Endothelial cell of umbilical vein (primary cell): Measurements from ENCODE around the gene VEPH1. TPM values are rescaled to one million over a fixed set of nuclear protein-coding genes. Genes with fewer than 3 reads are reported as not detected.

Source experiments
- BruUV-seq: library from RNA; stranded (reverse); fragments of 400-500 nt; replicated peaks from 2 replicates; lab custom pipeline; 2021; lab: Mats Ljungman, UMichigan
- CTCF ChIA-PET: fragments of 300-600, 350-600 bp; sonication (Branson Sonifier 250); formaldehyde crosslinking; loops from one replicate; lab custom pipeline; 2021; ENCODE audit warnings: antibody characterized with exemption, inconsistent platforms; lab: Charles Lee
- POLR2A ChIA-PET: fragments of 300-600, 350-600 bp; sonication (Branson Sonifier 250); formaldehyde crosslinking; loops from one replicate; lab custom pipeline; 2021; ENCODE audit warnings: antibody characterized with exemption, inconsistent platforms; lab: Charles Lee
- DNase-seq: peaks from one replicate; pipeline ENCODE4 v3.0.0-alpha.2; 2011; ENCODE audit warnings: low read depth, low spot score
- FAIRE-seq: peaks from 2 replicates; lab custom pipeline; 2011; peaks lifted over from hg19 to GRCh38; lab: Jason Lieb, UNC
- H2AFZ ChIP-seq: 2 replicates; pipeline ENCODE4 v1.6.0; 2012; ENCODE audit warnings: low read depth, low read length, control low read depth, inconsistent platforms
- H3K27ac ChIP-seq: 2 replicates; pipeline ENCODE4 v1.5.1; 2011; ENCODE audit warnings: low read depth, mild to moderate bottlenecking, control low read depth, low read length, moderate library complexity; ENCODE audit not compliant: insufficient read depth
- H3K27me3 ChIP-seq, 2 experiments: 2 replicates each; pipeline versions ENCODE4 v1.6.0 to v1.6.1; 2011; ENCODE audit warnings: low read length in 2 of 2, mixed read lengths in 1 of 2; ENCODE audit not compliant: control insufficient read depth in 2 of 2, insufficient read depth in 2 of 2
- H3K36me3 ChIP-seq, 2 experiments: 2 replicates in 1 of 2; 3 replicates in 1 of 2; pipeline ENCODE4 v1.5.1; 2011; ENCODE audit warnings: low read length in 2 of 2, mild to moderate bottlenecking in 1 of 2, moderate library complexity in 1 of 2; ENCODE audit not compliant: control insufficient read depth in 2 of 2, insufficient read depth in 2 of 2; ENCODE audit errors: extremely low read depth in 1 of 2
- H3K4me1 ChIP-seq: 3 replicates; pipeline ENCODE4 v1.5.1; 2011; ENCODE audit warnings: mild to moderate bottlenecking, low read length; ENCODE audit not compliant: control insufficient read depth, insufficient read depth; ENCODE audit errors: extremely low read depth
- H3K4me2 ChIP-seq: 2 replicates; pipeline ENCODE4 v1.6.1; 2011; ENCODE audit warnings: low read length, control low read depth, mixed read lengths; ENCODE audit not compliant: insufficient read depth
- H3K4me3 ChIP-seq, 3 experiments: fragments of 200-600 bp in 1 of 3; sonication (generic), shearing (Covaris generic) in 1 of 3; replicated peaks in 1 of 3; 2 replicates each; pipeline ENCODE4 v1.5.1; 2011 to 2016; ENCODE audit warnings: control low read depth in 3 of 3, low read length in 3 of 3, mild to moderate bottlenecking in 2 of 3, inconsistent platforms in 1 of 3, low read depth in 1 of 3, moderate library complexity in 1 of 3; ENCODE audit not compliant: insufficient read depth in 1 of 3
- H3K79me2 ChIP-seq: 2 replicates; pipeline ENCODE4 v1.6.0; 2012; ENCODE audit warnings: low read length, inconsistent platforms; ENCODE audit not compliant: control insufficient read depth, insufficient read depth
- H3K9ac ChIP-seq: replicated peaks from 2 replicates; pipeline ENCODE3; 2011; ENCODE audit warnings: low read length, control low read depth; ENCODE audit not compliant: insufficient read depth; ENCODE audit errors: extremely low read depth
- H3K9me1 ChIP-seq: replicated peaks from 3 replicates; pipeline ENCODE4 v1.6.0; 2011; ENCODE audit warnings: mild to moderate bottlenecking, low read length; ENCODE audit not compliant: control insufficient read depth, insufficient read depth; ENCODE audit errors: extremely low read depth
- H3K9me3 ChIP-seq: replicated peaks from 2 replicates; pipeline ENCODE4 v1.5.1; 2012; ENCODE audit warnings: low read length, inconsistent platforms; ENCODE audit not compliant: control insufficient read depth, insufficient read depth
- H4K20me1 ChIP-seq: replicated peaks from 2 replicates; pipeline ENCODE3; 2011; ENCODE audit warnings: mild to moderate bottlenecking, low read length; ENCODE audit not compliant: control insufficient read depth, insufficient read depth; ENCODE audit errors: extremely low read depth
- EZH2 ChIP-seq: IDR thresholded peaks from 2 replicates; pipeline ENCODE4 v1.6.1; 2012; ENCODE audit warnings: borderline replicate concordance, low read depth, mild to moderate bottlenecking, moderate library complexity, low read length, inconsistent platforms; ENCODE audit not compliant: severe bottlenecking
- FOS ChIP-seq: IDR thresholded peaks from 2 replicates; pipeline ENCODE4 v1.6.1; 2011; ENCODE audit warnings: mild to moderate bottlenecking, low read length, moderate library complexity, borderline replicate concordance; ENCODE audit not compliant: insufficient read depth
- GATA2 ChIP-seq: IDR thresholded peaks from 2 replicates; pipeline ENCODE4 v1.7.0; 2011; ENCODE audit warnings: low read depth, mild to moderate bottlenecking, moderate library complexity, mixed read lengths, low read length; ENCODE audit not compliant: insufficient read length, insufficient read depth
- JUN ChIP-seq: IDR thresholded peaks from 2 replicates; pipeline ENCODE4 v1.6.1; 2011; ENCODE audit warnings: borderline replicate concordance, low read depth; ENCODE audit not compliant: insufficient read length, insufficient read depth
- MYC ChIP-seq: IDR thresholded peaks from one replicate; pipeline ENCODE4 v1.6.1; 2011; ENCODE audit warnings: mild to moderate bottlenecking, low read depth, low read length
- POLR2A ChIP-seq: IDR thresholded peaks from 2 replicates; pipeline ENCODE4 v1.6.1; 2012; ENCODE audit warnings: low read depth, mild to moderate bottlenecking, control low read depth, low read length
- POLR2AphosphoS5 ChIP-seq: IDR thresholded peaks from 2 replicates; pipeline ENCODE4 v1.6.1; 2012; ENCODE audit warnings: low read depth, mild to moderate bottlenecking, control low read depth, low read length, moderate library complexity; ENCODE audit not compliant: insufficient read depth
- dilution Hi-C: fragments of 300-500 bp; cut with MboI; formaldehyde crosslinking; loops from one replicate; pipeline ENCODE4 v1.15.0; 2019; ENCODE audit warnings: low sequenced_read_pairs; ENCODE audit not compliant: extremely low pct_ligation_motif_present
- intact Hi-C: fragments of 100-400 bp; cut with micrococcal nuclease; formaldehyde crosslinking; loops from one replicate; pipeline ENCODE4 v1.10.0; 2022
- polyA plus RNA-seq, 4 experiments: library from polyadenylated mRNA; depleted of rRNA in 3 of 4; stranded (reverse) in 3 of 4; unstranded in 1 of 4; fragments of >200 nt; gene quantifications; 2 replicates each; pipeline versions ENCODE4 v1.2.1 to v1.2.3, GENCODE V29; 2011 to 2012; ENCODE audit warnings: missing spikeins in 1 of 4
- total RNA-seq: library from RNA; stranded (reverse); gene quantifications from 2 replicates; pipeline ENCODE4 v1.2.3, GENCODE V29; 2021
- TF ChIP-seq, protein P1 (sequence below), 2 donors: IDR thresholded peaks; 1 replicate in 1 of 2; 2 replicates in 1 of 2; pipeline ENCODE4 v1.5.1; 2011; ENCODE audit warnings: low read length in 2 of 2, mild to moderate bottlenecking in 2 of 2, moderate library complexity in 2 of 2, control low read depth in 1 of 2, inconsistent platforms in 1 of 2, low read depth in 1 of 2; ENCODE audit not compliant: insufficient read depth in 1 of 2; ENCODE audit errors: extremely low read depth in 1 of 2
- TF ChIP-seq, protein P2 (sequence below): IDR thresholded peaks from 2 replicates; pipeline ENCODE4 v1.6.1; 2011; ENCODE audit not compliant: insufficient read depth, insufficient read length

The VEPH1 gene
- total and polyA plus RNA-seq, 2 donors (not counting 3 experiments of a cell fraction or from before 2014, with no cell fraction given) = 42.9 to 136 TPM

DNA sequence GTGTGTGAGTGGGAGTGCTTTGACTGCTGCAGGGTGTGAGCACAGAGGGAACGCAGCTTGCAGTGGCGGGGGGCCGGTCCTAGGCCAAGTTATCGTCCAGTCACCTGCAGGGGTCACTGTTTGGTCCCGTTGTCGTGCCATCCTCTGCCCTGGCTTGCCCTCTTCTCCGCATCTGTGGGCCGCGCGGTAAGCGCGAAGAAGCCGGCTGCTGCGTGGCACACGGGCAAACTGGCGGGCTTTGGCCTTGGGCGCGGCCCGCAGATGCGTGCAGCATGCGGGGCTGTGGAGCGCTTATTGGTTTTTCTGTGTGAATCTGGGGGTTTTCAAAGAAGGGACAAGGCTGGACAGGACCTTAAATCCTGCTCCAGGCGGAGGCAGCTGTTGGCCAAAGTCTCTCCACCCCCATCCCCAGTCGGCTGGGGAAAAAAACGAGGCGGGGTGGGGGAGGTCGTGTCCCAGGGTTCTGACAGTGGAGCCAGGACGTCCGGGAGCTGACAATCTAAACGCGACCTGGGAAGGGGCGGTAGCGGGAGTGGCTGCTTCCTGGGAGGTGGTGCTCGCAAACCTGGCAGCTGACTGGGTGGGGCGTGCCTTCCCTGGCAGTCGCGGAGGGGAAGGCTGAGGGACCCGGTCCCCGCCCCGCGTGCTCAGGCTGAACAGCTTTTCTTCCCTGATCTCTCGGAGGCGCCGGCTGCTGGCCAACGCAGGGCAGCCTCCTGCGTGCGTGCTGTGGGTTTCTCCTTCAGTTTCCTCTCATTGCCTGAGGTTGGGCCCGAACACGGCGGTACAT is 39.7 kb upstream of the VEPH1 start:
- Histone ChIP-seq H3K27ac (no peak overlapping the region), H2AFZ (peak overlapping the region; percentile 96), H3K4me1 (peaks cover 4% of the 10 kb centered on the region), H3K79me2 (no peaks in the 10 kb centered on the region), H3K4me2 (peak overlapping the region; percentile 88), H3K9me3 (peaks cover 2% of the 10 kb centered on the region), H3K4me3 (peak overlapping the region; percentile 31 to 60 (median 42)), H3K9ac (peak overlapping the region; percentile 26), H3K27me3 (no peaks in the 10 kb centered on the region), H3K36me3 (no peaks in the 10 kb centered on the region), H3K9me1 (no peaks in the 10 kb centered on the region), H4K20me1 (no peaks in the 10 kb centered on the region)
- intact Hi-C loops = loop anchor here (1.0 to 2.0 kb wide), 2 partner anchors 10 to 30 kb away; no protein-coding TSS in a partner anchor
- FAIRE-seq (peak; percentile 83), DNase-seq (peak; percentile 61)
- dilution Hi-C loops = no loop called here
- POLR2A ChIA-PET = interaction anchor here (0.9 kb wide), 1 partner anchor 10 kb away, joined by 3 read pairs; no protein-coding TSS in a partner anchor
- CTCF ChIA-PET = interaction anchor here (0.6 to 6.0 kb wide), 11 partner anchors 10 to 341 kb away, joined by 3 to 90 read pairs (median 4); partner anchors contain the start of gene VEPH1
- no TSS peak for BruUV-seq
- TF ChIP-seq POLR2A (peak; percentile 34), FOS (no peak), EZH2 (no peak), MYC (no peak), JUN (no peak), POLR2AphosphoS5 (no peak), GATA2 (no peak)
- TF ChIP-seq, protein P1, sequence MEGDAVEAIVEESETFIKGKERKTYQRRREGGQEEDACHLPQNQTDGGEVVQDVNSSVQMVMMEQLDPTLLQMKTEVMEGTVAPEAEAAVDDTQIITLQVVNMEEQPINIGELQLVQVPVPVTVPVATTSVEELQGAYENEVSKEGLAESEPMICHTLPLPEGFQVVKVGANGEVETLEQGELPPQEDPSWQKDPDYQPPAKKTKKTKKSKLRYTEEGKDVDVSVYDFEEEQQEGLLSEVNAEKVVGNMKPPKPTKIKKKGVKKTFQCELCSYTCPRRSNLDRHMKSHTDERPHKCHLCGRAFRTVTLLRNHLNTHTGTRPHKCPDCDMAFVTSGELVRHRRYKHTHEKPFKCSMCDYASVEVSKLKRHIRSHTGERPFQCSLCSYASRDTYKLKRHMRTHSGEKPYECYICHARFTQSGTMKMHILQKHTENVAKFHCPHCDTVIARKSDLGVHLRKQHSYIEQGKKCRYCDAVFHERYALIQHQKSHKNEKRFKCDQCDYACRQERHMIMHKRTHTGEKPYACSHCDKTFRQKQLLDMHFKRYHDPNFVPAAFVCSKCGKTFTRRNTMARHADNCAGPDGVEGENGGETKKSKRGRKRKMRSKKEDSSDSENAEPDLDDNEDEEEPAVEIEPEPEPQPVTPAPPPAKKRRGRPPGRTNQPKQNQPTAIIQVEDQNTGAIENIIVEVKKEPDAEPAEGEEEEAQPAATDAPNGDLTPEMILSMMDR (IDR thresholded peaks at IDR 0.05; ENCODE audit: extremely low read depth in 1 of 2, insufficient read depth in 1 of 2, low read depth in 1 of 2, low read length in 2 of 2) = peak; percentile 32 to 62
- TF ChIP-seq, protein P2, sequence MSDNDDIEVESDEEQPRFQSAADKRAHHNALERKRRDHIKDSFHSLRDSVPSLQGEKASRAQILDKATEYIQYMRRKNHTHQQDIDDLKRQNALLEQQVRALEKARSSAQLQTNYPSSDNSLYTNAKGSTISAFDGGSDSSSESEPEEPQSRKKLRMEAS = no peak
